Measurements from ENCODE around the gene RAB3IL1. TPM values are rescaled to one million over a fixed set of nuclear protein-coding genes. Genes with fewer than 3 reads are reported as not detected.
"Not testable (repeated sequence)": the region's sequence is repeated elsewhere in the genome, so short reads cannot be mapped to it uniquely, and the experiment has no call there.

Gene RAB3IL1
- total RNA-seq, 1 donor from 2014 or later = 11.1 TPM

DNA sequence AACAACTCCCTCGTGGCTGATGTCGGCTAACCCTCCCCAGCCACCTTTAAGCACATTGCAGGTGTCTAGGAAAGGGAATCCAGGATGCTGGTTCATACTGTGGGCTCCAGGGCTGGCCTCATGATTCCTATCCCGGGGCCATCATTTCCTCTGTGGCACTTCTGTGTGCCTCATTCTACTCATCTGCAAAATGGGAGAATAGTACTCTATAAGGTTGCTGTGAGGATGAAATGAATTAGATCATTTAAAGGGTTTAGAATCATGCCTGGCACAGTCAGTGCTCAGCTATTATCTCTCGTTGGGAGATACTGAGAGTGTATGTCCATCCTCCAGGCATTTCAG lies 21.7 kb downstream of the RAB3IL1 start:
- no peak for ATAC-seq
- intact Hi-C loops (cut with micrococcal nuclease) = loop anchor here (5.0 to 10.0 kb wide), 2 partner anchors 52 to 209 kb away; no protein-coding TSS in a partner anchor
- no peak for DNase-seq

DNA sequence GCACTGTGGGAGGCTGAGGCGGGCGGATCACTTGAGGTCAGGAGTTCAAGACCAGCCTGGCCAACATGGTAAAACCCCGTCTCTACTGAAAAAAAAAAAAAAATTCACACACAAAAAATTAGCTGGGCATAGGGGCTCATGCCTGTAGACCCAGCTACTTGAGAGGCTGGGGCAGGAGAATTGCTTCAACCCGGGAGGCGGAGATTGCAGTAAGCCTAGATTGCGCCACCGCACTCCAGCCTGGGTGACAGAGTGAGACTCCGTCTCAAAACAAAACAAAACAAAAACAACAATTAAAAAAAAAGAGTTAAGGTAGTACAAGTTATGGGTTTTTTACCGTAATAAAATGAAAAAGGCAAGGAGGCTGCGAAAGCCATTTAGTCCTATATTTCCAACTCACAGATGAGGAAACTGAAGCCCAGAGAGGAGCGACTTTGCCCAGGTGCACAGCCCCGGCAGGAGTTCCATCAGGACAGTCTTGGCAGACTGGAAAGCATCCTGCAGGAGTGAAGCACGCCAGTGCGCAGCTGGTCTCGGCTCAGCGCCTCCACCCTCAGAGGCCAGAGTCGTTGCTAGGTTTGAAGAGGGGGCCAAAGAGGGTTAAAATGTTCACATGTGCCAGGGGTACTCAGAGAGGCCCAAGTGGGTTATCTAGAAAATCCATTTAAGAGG lies 22.2 kb downstream of the RAB3IL1 start:
- intact Hi-C loops (cut with micrococcal nuclease) = loop anchor here (5.0 to 10.0 kb wide), 2 partner anchors 52 to 210 kb away; no protein-coding TSS in a partner anchor
- ATAC-seq = no peak

DNA sequence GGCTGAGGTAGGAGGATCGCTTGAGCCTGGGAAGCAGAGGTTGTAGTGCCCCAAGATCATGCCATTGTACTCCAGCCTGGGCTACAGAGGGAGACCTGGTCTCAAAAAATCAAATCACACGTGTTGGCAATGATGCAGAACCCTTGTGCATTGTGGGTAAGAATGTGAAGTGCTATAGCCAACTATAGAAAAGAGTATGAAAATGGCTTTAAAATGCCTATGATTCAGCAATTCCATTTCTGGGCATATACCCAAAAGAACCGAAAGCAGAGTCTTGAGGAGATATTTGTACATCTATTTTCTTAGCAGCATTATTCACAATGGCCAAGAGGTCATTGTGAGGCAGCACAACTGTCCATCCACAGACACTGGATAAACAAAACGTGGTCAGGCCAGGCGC lies 23.4 kb downstream of the RAB3IL1 start:
- ATAC-seq = no peak
- intact Hi-C loops (cut with micrococcal nuclease) = loop anchor here (10.0 kb wide), 1 partner anchor 211 kb away; no protein-coding TSS in a partner anchor
- no peak for DNase-seq

More for the DNA sequence above, 22.2 kb downstream of the RAB3IL1 start:
- DNase-seq = no peak

- ATAC-seq (peak; percentile 3), DNase-seq (no peak)
- intact Hi-C loops (cut with micrococcal nuclease) = loop anchor here (10.0 kb wide), 1 partner anchor 213 kb away; no protein-coding TSS in a partner anchor
Observed at GRCh38 chr11:61892085-61892370, 25.3 kb downstream of the RAB3IL1 start.

- peak; percentile 88 for ATAC-seq
- DNase-seq = peak; percentile 95
- intact Hi-C loops (cut with micrococcal nuclease) = loop anchor here (10.0 kb wide), 1 partner anchor 213 kb away; no protein-coding TSS in a partner anchor
Observed at GRCh38 chr11:61891331-61892084, 25.9 kb downstream of the RAB3IL1 start, which contains the start of gene FADS3. TSS of gene FADS3 (minus strand) at chr11:61891545. CDS start at chr11:61891381, 164 bp downstream.

DNA sequence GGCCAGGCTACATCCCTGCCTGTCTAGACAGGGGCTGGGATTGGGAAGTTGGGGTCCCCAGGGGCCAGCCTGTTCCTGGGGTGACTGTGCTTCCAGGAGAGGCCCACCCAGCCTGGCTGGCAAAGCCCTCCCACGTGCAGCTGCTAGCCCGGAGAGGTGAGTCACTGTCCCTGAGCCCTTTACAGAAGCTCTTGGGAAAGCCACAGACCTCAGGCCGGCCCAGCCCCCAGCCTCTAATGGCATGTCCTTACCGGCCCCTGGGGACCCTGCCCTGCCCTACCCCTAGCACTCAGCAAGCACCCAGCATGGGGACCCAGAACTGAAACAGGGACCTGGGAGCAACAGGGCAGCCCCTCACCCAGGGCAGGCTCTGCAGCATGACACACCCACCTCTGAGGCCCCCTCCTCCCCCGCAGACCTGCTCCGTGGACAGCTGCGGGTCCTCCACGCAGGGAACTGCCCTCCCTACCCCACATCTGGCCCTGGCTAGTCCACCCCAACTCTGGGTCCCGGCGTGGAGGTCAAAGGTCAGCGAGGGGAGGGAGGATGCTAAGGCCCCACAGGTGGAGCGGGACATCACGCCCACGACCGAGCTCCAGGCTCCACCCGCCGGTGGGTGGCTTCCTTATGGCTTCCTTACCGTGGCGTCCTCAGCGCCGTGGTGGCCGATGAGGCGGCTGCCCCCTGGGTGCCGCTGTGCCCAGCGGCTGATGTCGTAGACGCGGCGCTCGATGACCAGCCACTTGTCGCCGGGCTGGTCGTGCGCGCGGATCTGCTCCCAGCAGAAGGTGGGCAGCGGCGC lies 26.6 kb downstream of the RAB3IL1 start:
- peak; percentile 66 for DNase-seq
- peak; percentile 2 for ATAC-seq
- intact Hi-C loops (cut with micrococcal nuclease) = loop anchor here (10.0 kb wide), 1 partner anchor 214 kb away; no protein-coding TSS in a partner anchor

DNA sequence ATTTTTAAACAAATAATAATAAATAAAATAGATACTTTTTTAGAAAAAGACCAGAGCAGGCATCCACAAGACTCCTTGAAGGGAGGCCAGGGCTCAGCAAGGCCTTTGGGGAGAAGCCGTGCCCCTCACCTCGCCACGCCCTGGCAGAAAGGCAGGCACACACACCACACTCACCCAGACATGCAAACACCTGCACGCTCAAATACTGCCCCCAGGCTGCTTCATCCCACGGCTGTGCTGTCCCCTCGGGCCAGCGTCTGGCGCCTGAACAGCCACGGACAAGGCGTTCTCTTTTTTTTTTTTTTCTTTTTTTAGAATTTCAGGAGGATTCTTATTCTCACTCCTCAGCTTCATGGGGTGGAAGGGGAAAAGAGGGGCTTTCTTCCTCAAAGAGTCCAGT lies 27.5 kb downstream of the RAB3IL1 start:
- intact Hi-C loops (cut with micrococcal nuclease) = loop anchor here (10.0 kb wide), 1 partner anchor 215 kb away; no protein-coding TSS in a partner anchor
- DNase-seq = no peak
- no peak for ATAC-seq

GRCh38 chr11:61888590-61888989 lies 28.8 kb downstream of the RAB3IL1 start:
- DNase-seq (no peak), ATAC-seq (no peak)
- intact Hi-C loops (cut with micrococcal nuclease) = no loop called here

GRCh38 chr11:61887839-61888494 lies 29.4 kb downstream of the RAB3IL1 start:
- DNase-seq (peak; percentile 91), ATAC-seq (peak; percentile 74)
- intact Hi-C loops (cut with micrococcal nuclease) = no loop called here

GRCh38 chr11:61886643-61887042 lies 30.7 kb downstream of the RAB3IL1 start:
- intact Hi-C loops (cut with micrococcal nuclease) = no loop called here
- ATAC-seq = no peak
- DNase-seq = no peak

DNA sequence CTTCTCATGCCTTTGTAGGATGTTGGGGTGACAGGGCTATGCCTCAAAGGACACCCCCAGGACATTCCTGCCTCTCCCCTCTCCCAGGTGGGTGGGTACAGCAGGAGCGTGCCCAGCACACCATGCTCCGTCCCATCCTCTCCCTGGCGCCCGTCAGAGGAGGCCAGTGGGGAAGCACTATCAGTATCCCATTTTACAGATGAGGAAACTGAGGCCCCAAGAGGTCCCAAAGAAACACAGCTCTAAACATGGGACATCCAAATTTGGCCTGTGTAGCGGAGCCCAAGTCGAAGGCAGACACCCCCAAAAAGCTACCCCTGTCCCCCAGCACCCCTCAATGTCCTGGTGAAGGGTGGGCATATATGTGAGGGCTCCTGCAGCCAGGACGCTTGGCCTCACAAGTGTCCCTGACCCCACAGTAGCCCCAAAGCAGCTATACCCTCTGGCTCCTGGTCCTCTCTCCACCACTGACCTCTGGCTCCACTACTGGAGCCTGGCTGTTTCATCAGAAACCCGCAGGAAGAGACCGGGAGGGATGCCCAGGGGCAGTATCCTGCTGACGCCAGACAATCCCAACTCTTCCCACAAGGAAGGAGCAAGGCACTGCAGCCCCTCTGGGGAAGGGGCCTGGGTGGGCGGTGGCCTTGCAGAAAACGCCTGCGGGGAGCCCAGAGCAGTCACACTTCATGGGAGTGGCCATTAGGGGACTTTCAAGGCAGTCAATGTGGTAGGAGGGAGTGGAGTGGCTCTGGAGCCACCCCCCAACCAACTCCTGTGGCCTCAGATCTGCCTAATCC lies 31.4 kb downstream of the RAB3IL1 start:
- intact Hi-C loops (cut with micrococcal nuclease) = no loop called here
- ATAC-seq (no peak), DNase-seq (no peak)

- DNase-seq (no peak), ATAC-seq (no peak)
- intact Hi-C loops (cut with micrococcal nuclease) = no loop called here
Observed at GRCh38 chr11:61885166-61885778, 32.1 kb downstream of the RAB3IL1 start.

GRCh38 chr11:61883947-61884346 lies 33.4 kb downstream of the RAB3IL1 start:
- ATAC-seq = no peak
- DNase-seq = no peak
- intact Hi-C loops (cut with micrococcal nuclease) = no loop called here

GRCh38 chr11:61883327-61883726 lies 34.0 kb downstream of the RAB3IL1 start:
- intact Hi-C loops (cut with micrococcal nuclease) = no loop called here
- DNase-seq = no peak
- no peak for ATAC-seq

- no peak for ATAC-seq
- no peak for DNase-seq
- intact Hi-C loops (cut with micrococcal nuclease) = no loop called here
Observed at GRCh38 chr11:61882879-61883278, 34.5 kb downstream of the RAB3IL1 start.

DNA sequence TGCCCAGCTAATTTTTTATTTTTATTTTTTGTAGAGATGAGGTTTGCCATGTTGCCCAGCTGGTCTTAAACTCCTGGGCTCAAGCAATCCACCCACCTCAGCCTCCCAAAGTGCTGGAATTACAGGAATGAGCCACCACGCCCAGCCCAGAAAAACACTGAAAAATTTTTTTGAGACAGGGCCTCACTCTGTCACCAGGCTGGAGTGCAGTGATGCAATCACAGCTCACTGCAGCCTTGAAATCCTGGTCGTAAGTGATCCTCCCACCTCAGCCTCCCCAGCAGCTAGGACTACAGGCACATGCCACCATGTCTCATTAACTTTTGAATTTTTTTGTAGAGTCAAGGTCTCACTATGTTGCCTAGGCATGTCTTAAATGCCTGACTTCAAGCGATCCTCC lies 35.1 kb downstream of the RAB3IL1 start:
- ATAC-seq; DNase-seq; intact Hi-C loops (cut with micrococcal nuclease): not testable (repeated sequence)

- intact Hi-C loops (cut with micrococcal nuclease) = no loop called here
- ATAC-seq (peak; percentile 48), DNase-seq (no peak)
Observed at GRCh38 chr11:61881397-61881796, 36.0 kb downstream of the RAB3IL1 start.

GRCh38 chr11:61880454-61880853 lies 36.9 kb downstream of the RAB3IL1 start:
- DNase-seq (no peak), ATAC-seq (no peak)
- intact Hi-C loops (cut with micrococcal nuclease) = no loop called here
